ENCODE data around the gene FAM163B. TPM values are rescaled to one million over a fixed set of nuclear protein-coding genes. Genes with fewer than 3 reads are reported as not detected.

The FAM163B gene
- polyA plus RNA-seq, 1 of the 3 experiments (the other 2 are of a cell fraction), result 0.05 TPM

- no peaks in the 10 kb centered on the region for H3K9me3 ChIP-seq
- POLR2A ChIA-PET, result interaction anchor here (2.2 to 3.9 kb wide), 3 partner anchors 37 to 64 kb away, joined by 9 to 41 read pairs (median 20); partner anchors contain the start of genes ADAMTSL2 and DBH
- no peaks in the 10 kb centered on the region for H3K9me2 ChIP-seq
- 45% methylated on average over 5 of the region's 9 CpGs for WGBS (ENCODE audit: low lambda C conversion rate)
- no peaks in the 10 kb centered on the region for H4K20me1 ChIP-seq (ENCODE audit: insufficient read depth)
- no peak overlapping the region for H3K4me2 ChIP-seq
- CTCF ChIA-PET, result interaction anchor here (0.8 to 3.2 kb wide), 5 partner anchors 13 to 155 kb away, joined by 3 to 18 read pairs (median 3); partner anchors contain the start of gene ADAMTSL2
- no peaks in the 10 kb centered on the region for H3K79me2 ChIP-seq (ENCODE audit: insufficient read depth)
- peak overlapping the region in 1 of 2 experiments; percentile 97; a peak in 2 of 4 replicates for H3K27ac ChIP-seq (ENCODE audit: low read depth in 2 of 2, low read length in 1 of 2)
- H2AFZ ChIP-seq (ENCODE audit: low read depth), result no peak overlapping the region
- H3K4me1 ChIP-seq (ENCODE audit: control insufficient read depth in 1 of 2, insufficient read depth in 2 of 2, low read depth in 1 of 2, low read length in 1 of 2), result peaks cover 0 to 81% of the 10 kb centered on the region in 2 experiments; a peak in 2 of 4 replicates
- H3F3A ChIP-seq (replicated peaks; ENCODE audit: insufficient read depth), result no peaks in the 10 kb centered on the region
- H3K4me3 ChIP-seq (ENCODE audit: low read depth in 2 of 2, low read length in 1 of 2), result no peak overlapping the region
- DNase-seq, result no peak
- H3K27me3 ChIP-seq (ENCODE audit: insufficient read depth), result no peaks in the 10 kb centered on the region
- TF ChIP-seq TEAD4 (IDR thresholded peaks at IDR 0.05; ENCODE audit: borderline replicate concordance, insufficient read depth) (no peak), EZH2phosphoT487 (IDR thresholded peaks at IDR 0.05; ENCODE audit: borderline replicate concordance, low read depth) (no peak), RAD21 (IDR thresholded peaks at IDR 0.05; ENCODE audit: low read length) (no peak), GABPA (IDR thresholded peaks at IDR 0.05; ENCODE audit: low read depth) (no peak), FOSL2 (IDR thresholded peaks at IDR 0.05; ENCODE audit: borderline replicate concordance, low read depth) (no peak), EP300 (IDR thresholded peaks at IDR 0.05; ENCODE audit: borderline replicate concordance in 1 of 2, low read depth in 1 of 2, low read length in 1 of 2) (no peak), CHD2 (IDR thresholded peaks at IDR 0.05; ENCODE audit: low read length, partially characterized antibody) (no peak)
- TF ChIP-seq, protein P1, sequence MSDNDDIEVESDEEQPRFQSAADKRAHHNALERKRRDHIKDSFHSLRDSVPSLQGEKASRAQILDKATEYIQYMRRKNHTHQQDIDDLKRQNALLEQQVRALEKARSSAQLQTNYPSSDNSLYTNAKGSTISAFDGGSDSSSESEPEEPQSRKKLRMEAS (IDR thresholded peaks at IDR 0.05; ENCODE audit: low read depth), result no peak
- TF ChIP-seq, protein P2, sequence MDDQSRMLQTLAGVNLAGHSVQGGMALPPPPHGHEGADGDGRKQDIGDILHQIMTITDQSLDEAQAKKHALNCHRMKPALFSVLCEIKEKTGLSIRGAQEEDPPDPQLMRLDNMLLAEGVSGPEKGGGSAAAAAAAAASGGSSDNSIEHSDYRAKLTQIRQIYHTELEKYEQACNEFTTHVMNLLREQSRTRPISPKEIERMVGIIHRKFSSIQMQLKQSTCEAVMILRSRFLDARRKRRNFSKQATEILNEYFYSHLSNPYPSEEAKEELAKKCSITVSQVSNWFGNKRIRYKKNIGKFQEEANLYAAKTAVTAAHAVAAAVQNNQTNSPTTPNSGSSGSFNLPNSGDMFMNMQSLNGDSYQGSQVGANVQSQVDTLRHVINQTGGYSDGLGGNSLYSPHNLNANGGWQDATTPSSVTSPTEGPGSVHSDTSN (IDR thresholded peaks at IDR 0.05), result no peak
- H3K9ac ChIP-seq, result no peak overlapping the region
- H3K36me3 ChIP-seq (replicated peaks in 1 of 2; ENCODE audit: control insufficient read depth in 1 of 2, insufficient read depth in 2 of 2, low read length in 1 of 2), result no peaks in the 10 kb centered on the region
These were observed 37.7 kb downstream of the FAM163B start for GRCh38 chr9:133571391-133571890.

DNA sequence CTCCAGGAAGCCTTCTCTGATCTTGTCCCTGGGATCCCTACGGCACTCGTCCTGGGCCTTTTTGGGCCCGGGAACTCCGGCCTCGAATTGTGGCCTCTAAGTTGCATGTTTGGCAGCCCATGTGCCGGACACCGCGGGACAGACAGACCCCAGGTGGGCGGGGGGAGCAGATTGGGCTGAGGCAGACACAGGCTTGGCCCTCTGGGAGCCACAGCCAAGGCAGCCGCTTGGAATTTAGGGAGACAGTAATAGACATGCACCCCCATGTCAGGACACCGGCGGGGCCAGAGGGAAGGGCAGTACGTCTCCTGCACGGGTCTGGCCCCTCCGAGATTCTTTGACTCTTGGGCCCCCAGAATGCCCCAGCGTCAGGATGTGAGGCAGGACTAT, 38.5 kb downstream of the FAM163B start:
- no peak for DNase-seq
- ChIA-PET CTCF (interaction anchor here (0.8 to 3.2 kb wide), 8 partner anchors 14 to 172 kb away, joined by 3 to 18 read pairs (median 3); partner anchors contain the start of genes ADAMTSL2 and DBH), POLR2A (interaction anchor here (0.9 to 3.9 kb wide), 6 partner anchors 11 to 65 kb away, joined by 3 to 20 read pairs (median 6); partner anchors contain the start of genes ADAMTSL2 and DBH)
- Histone ChIP-seq H4K20me1 (ENCODE audit: insufficient read depth) (no peaks in the 10 kb centered on the region), H3K4me1 (ENCODE audit: control insufficient read depth in 1 of 2, insufficient read depth in 2 of 2, low read depth in 1 of 2, low read length in 1 of 2) (peaks cover 0 to 79% of the 10 kb centered on the region in 2 experiments; a peak in 2 of 4 replicates), H3K27me3 (ENCODE audit: insufficient read depth) (0 out of 2 replicates have a peak, but pooled peaks cover 2% of the 10 kb centered on the region), H3K4me3 (ENCODE audit: low read depth in 2 of 2, low read length in 1 of 2) (no peak overlapping the region), H3K27ac (ENCODE audit: low read depth in 2 of 2, low read length in 1 of 2) (peak overlapping the region in 1 of 2 experiments; percentile 97; a peak in 2 of 4 replicates), H3F3A (replicated peaks; ENCODE audit: insufficient read depth) (no peaks in the 10 kb centered on the region), H3K9me2 (no peaks in the 10 kb centered on the region), H3K36me3 (replicated peaks in 1 of 2; ENCODE audit: control insufficient read depth in 1 of 2, insufficient read depth in 2 of 2, low read length in 1 of 2) (no peaks in the 10 kb centered on the region), H3K79me2 (ENCODE audit: insufficient read depth) (no peaks in the 10 kb centered on the region), H3K9me3 (no peaks in the 10 kb centered on the region), H2AFZ (ENCODE audit: low read depth) (no peak overlapping the region), H3K9ac (no peak overlapping the region), H3K4me2 (no peak overlapping the region)
- 75% methylated on average over 6 of the region's 16 CpGs for WGBS (ENCODE audit: low lambda C conversion rate)
- no peak for TF ChIP-seq TCF12 (IDR thresholded peaks at IDR 0.05)
- no peak for TF ChIP-seq IRF3 (IDR thresholded peaks at IDR 0.05; ENCODE audit: low read depth, low read length)
- no peak for TF ChIP-seq JUND (IDR thresholded peaks at IDR 0.05)
- TF ChIP-seq, protein P3, sequence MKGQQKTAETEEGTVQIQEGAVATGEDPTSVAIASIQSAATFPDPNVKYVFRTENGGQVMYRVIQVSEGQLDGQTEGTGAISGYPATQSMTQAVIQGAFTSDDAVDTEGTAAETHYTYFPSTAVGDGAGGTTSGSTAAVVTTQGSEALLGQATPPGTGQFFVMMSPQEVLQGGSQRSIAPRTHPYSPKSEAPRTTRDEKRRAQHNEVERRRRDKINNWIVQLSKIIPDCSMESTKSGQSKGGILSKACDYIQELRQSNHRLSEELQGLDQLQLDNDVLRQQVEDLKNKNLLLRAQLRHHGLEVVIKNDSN (IDR thresholded peaks at IDR 0.05; ENCODE audit: borderline replicate concordance, low read depth), result no peak

Data from SK-N-SH (cell line).